ENCODE results near the gene ARL4D.

DNA sequence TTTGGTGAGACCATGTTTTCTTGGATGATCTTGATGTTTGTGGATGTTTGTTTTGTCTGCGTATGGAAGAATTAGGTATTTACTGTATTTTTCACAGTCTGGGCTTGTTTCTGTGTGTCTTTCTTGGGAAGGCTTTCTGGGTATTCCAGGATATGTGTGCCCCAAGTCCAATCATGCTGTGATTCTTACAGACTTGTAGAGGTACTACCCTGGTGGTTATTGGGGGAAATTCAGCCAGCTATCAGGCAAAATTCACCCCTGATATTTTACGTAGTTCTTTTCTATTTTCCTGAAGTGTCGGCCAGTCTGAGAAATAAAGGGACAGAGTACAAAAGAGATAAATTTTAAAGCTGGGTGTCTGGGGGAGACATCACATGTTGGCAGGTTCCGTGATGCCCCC, 33.4 kb upstream of the ARL4D start:
- TF ChIP-seq, protein P1, sequence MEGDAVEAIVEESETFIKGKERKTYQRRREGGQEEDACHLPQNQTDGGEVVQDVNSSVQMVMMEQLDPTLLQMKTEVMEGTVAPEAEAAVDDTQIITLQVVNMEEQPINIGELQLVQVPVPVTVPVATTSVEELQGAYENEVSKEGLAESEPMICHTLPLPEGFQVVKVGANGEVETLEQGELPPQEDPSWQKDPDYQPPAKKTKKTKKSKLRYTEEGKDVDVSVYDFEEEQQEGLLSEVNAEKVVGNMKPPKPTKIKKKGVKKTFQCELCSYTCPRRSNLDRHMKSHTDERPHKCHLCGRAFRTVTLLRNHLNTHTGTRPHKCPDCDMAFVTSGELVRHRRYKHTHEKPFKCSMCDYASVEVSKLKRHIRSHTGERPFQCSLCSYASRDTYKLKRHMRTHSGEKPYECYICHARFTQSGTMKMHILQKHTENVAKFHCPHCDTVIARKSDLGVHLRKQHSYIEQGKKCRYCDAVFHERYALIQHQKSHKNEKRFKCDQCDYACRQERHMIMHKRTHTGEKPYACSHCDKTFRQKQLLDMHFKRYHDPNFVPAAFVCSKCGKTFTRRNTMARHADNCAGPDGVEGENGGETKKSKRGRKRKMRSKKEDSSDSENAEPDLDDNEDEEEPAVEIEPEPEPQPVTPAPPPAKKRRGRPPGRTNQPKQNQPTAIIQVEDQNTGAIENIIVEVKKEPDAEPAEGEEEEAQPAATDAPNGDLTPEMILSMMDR (conservative IDR thresholded peaks at IDR 0.05) = no peak
- TF ChIP-seq ZFX (IDR thresholded peaks at IDR 0.05) = no peak

Data from C4-2B (cell line).